ENCODE data around the gene FCN3. TPM values are rescaled to one million over a fixed set of nuclear protein-coding genes. Genes with fewer than 3 reads are reported as not detected.
A peak's percentile ranks its signal among the peaks of the same experiment; 100 is the strongest.
"Not testable (repeated sequence)": the region's sequence is repeated elsewhere in the genome, so short reads cannot be mapped to it uniquely, and the experiment has no call there.

The FCN3 gene
- total and polyA plus RNA-seq, 10 of the 15 experiments (the other 5 are each of a cell fraction or from before 2014, with no cell fraction given) = 0.28 TPM; not detected in 9

DNA sequence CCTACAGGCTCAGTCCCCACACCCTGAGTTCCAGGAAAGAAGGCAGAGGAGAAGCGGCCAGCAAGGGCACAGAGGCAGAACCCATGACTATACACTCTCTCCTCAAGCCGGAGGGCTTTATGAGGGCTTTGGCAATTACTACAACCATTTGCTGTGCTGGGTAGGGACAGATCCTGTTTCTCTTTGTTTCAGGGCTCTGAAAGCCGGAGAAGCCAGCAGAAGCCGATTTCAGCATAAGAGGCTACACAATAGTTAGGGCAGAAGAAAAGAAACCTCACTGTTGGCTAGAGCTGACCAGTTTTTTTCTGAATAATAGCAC lies 31.7 kb upstream of the FCN3 start:
- no peak overlapping the region for H3K4me2 ChIP-seq (ENCODE audit: control insufficient read depth, insufficient read depth)
- no TSS peak for BruUV-seq (replicated peaks)
- H3K36me3 ChIP-seq (ENCODE audit: control insufficient read depth in 2 of 2, insufficient read depth in 2 of 2, low read length in 1 of 2) = peaks cover 20 to 23% of the 10 kb centered on the region in 2 experiments
- H3K27me3 ChIP-seq (replicated peaks in 1 of 2; ENCODE audit: control insufficient read depth in 2 of 2, insufficient read depth in 2 of 2, low read length in 1 of 2) = no peaks in the 10 kb centered on the region
- H4K20me1 ChIP-seq (ENCODE audit: control insufficient read depth, insufficient read depth) = no peaks in the 10 kb centered on the region
- H3K4me1 ChIP-seq (ENCODE audit: control insufficient read depth, insufficient read depth, low read length) = peaks cover 20% of the 10 kb centered on the region
- FAIRE-seq (no peak), DNase-seq (ENCODE audit: low read depth, low spot score) (no peak), ATAC-seq (no peak)
- ChIA-PET POLR2A (no interaction called here), RAD21 (ENCODE audit: unreplicated experiment) (interaction anchor here (1.4 kb wide), 1 partner anchor 59 kb away, joined by 3 read pairs; no protein-coding TSS in a partner anchor), SMC1A (ENCODE audit: uncharacterized antibody, unreplicated experiment) (no interaction called here), CTCF (interaction anchor here (0.9 to 1.1 kb wide), 3 partner anchors 11 to 105 kb away, joined by 3 to 4 read pairs (median 3); no protein-coding TSS in a partner anchor)
- in situ Hi-C loops (cut with MboI) = no loop called here
- intact Hi-C loops (cut with micrococcal nuclease; ENCODE audit: unreplicated experiment) = no loop called here
- H3K9ac ChIP-seq (ENCODE audit: control insufficient read depth, insufficient read depth, low read length) = no peak overlapping the region
- H3K79me2 ChIP-seq (ENCODE audit: control insufficient read depth, insufficient read depth, low read length) = no peaks in the 10 kb centered on the region
- WGBS (ENCODE audit: insufficient coverage, insufficient replicate concordance, low lambda C conversion rate, missing lambda C conversion rate) = 92% methylated on average over 4 of the region's 4 CpGs
- no peaks in the 10 kb centered on the region for H3K9me3 ChIP-seq (replicated peaks; ENCODE audit: control insufficient read depth, insufficient read depth, low read length)
- no peak overlapping the region for H3K4me3 ChIP-seq
- no peak for TF ChIP-seq EP300 (IDR thresholded peaks at IDR 0.05; ENCODE audit: borderline replicate concordance in 1 of 2, control insufficient read depth in 1 of 2, low read depth in 2 of 2, low read length in 2 of 2)
- no peak for TF ChIP-seq POU2F2 (IDR thresholded peaks at IDR 0.05; ENCODE audit: borderline replicate concordance, low read depth, low read length)
- TF ChIP-seq POLR2A (IDR thresholded peaks at IDR 0.05; ENCODE audit: low read depth, low read length) = 0 out of 2 replicates have a peak, but pooled peaks have one; percentile 21
- no peak overlapping the region for H3K27ac ChIP-seq (ENCODE audit: control insufficient read depth, insufficient read depth)
- H2AFZ ChIP-seq (ENCODE audit: control insufficient read depth, low read depth, low read length) = no peak overlapping the region

DNA sequence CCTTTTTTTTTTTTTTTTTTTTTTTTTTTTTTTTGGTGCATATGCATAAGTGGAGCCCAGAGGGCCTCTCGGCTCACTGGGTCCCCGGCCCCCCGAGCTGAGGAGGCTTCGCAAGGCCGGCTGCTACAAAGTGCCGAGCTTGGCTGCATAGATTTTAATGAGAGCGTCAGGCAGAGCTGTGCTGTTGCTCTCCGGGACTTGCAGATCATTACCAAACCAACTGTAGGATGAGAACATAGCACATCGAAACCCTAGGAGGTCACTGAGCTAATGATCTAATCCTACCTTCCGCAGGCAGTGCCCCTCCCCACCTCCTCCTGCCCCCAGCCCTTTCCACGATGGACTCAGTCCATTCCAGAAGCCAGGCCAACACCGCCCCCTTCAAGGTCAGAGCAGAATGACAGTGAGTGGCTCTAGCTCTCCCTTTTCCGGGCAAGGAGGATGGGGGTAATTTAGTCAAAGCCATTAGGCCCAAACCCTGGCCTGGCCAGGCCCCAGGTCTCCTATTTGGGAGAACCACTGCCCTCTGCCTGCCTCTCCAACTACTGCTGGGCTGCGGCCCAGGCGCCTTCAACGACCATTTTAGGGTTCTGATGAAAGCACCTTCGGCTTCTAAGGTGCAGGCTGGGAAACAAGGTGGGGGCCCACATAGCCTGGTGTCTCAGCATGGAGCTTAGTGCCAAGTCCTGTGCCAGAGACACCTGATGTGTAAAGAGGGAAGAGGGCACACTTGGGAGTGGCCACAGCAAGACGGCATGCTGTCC lies 31.2 kb upstream of the FCN3 start:
- H3K4me2 ChIP-seq (ENCODE audit: control insufficient read depth, insufficient read depth); in situ Hi-C loops (cut with MboI); DNase-seq (ENCODE audit: low read depth, low spot score); FAIRE-seq; H3K79me2 ChIP-seq (ENCODE audit: control insufficient read depth, insufficient read depth, low read length); intact Hi-C loops (cut with micrococcal nuclease; ENCODE audit: unreplicated experiment); H3K9ac ChIP-seq (ENCODE audit: control insufficient read depth, insufficient read depth, low read length); POLR2A ChIA-PET; H3K9me3 ChIP-seq (replicated peaks; ENCODE audit: control insufficient read depth, insufficient read depth, low read length); H3K27ac ChIP-seq (ENCODE audit: control insufficient read depth, insufficient read depth); H4K20me1 ChIP-seq (ENCODE audit: control insufficient read depth, insufficient read depth); ATAC-seq; H2AFZ ChIP-seq (ENCODE audit: control insufficient read depth, low read depth, low read length); H3K4me3 ChIP-seq; H3K27me3 ChIP-seq (replicated peaks in 1 of 2; ENCODE audit: control insufficient read depth in 2 of 2, insufficient read depth in 2 of 2, low read length in 1 of 2); SMC1A ChIA-PET (ENCODE audit: uncharacterized antibody, unreplicated experiment); BruUV-seq (replicated peaks): not testable (repeated sequence)
- ChIA-PET RAD21 (ENCODE audit: unreplicated experiment) (interaction anchor here (1.4 kb wide), 1 partner anchor 59 kb away, joined by 3 read pairs; no protein-coding TSS in a partner anchor), CTCF (interaction anchor here (0.7 to 13.5 kb wide), 5 partner anchors 10 to 201 kb away, joined by 3 to 133 read pairs (median 4); partner anchors contain the start of gene AHDC1)
- 93% methylated on average over 18 of the region's 18 CpGs for WGBS (ENCODE audit: insufficient coverage, insufficient replicate concordance, low lambda C conversion rate, missing lambda C conversion rate)
- peaks cover 16 to 20% of the 10 kb centered on the region in 2 experiments for H3K36me3 ChIP-seq (ENCODE audit: control insufficient read depth in 2 of 2, insufficient read depth in 2 of 2, low read length in 1 of 2)
- peaks cover 20% of the 10 kb centered on the region for H3K4me1 ChIP-seq (ENCODE audit: control insufficient read depth, insufficient read depth, low read length)

All from GM12878 (cell line).